ENCODE measurements around the gene OSBPL10. TPM values are rescaled to one million over a fixed set of nuclear protein-coding genes. Genes with fewer than 3 reads are reported as not detected.

The OSBPL10 gene
- total and polyA plus RNA-seq, 2 of the 8 experiments (the other 6 are each of a cell fraction or from before 2014, with no cell fraction given): 26.2 to 86.7 TPM

GRCh38 chr3:31800436-31800835, 180.6 kb downstream of the OSBPL10 start:
- no peak overlapping the region for H3K4me2 ChIP-seq (ENCODE audit: insufficient read depth in 1 of 2, low read depth in 2 of 2, low read length in 2 of 2)
- H3K27ac ChIP-seq (ENCODE audit: low read depth, low read length): no peak overlapping the region
- FAIRE-seq (no peak), DNase-seq (ENCODE audit: low read depth in 1 of 2, low spot score in 2 of 2) (no peak)
- no peak overlapping the region for H3K4me3 ChIP-seq (ENCODE audit: extremely low read depth in 1 of 4, insufficient read depth in 2 of 4, low read depth in 3 of 4, low read length in 4 of 4)
- H2BK120ac ChIP-seq (replicated peaks; ENCODE audit: low read depth, low read length): no peak overlapping the region
- H2AK5ac ChIP-seq (ENCODE audit: low read depth, low read length): no peak overlapping the region
- H2BK15ac ChIP-seq (ENCODE audit: low read length): no peak overlapping the region
- H3K4me1 ChIP-seq (replicated peaks in 1 of 4; ENCODE audit: control insufficient read depth in 3 of 4, insufficient read depth in 4 of 4, low read length in 3 of 4): peaks cover 0 to 3% (median 3%) of the 10 kb centered on the region in 4 experiments; a peak in 4 of 7 replicates
- no peak overlapping the region for H3K9ac ChIP-seq (replicated peaks in 1 of 4; ENCODE audit: extremely low read depth in 1 of 4, low read depth in 3 of 4, low read length in 3 of 4)
- H4K8ac ChIP-seq (ENCODE audit: extremely low read depth, insufficient read depth, low read length): no peak overlapping the region
- no peak overlapping the region for H3K4ac ChIP-seq (replicated peaks; ENCODE audit: insufficient read length, low read depth, low read length)
- H2BK12ac ChIP-seq (ENCODE audit: low read depth, low read length): no peak overlapping the region
- H3K18ac ChIP-seq (ENCODE audit: extremely low read depth, low read length): no peak overlapping the region
- no peak overlapping the region for H4K5ac ChIP-seq (ENCODE audit: insufficient read length, low read depth, low read length)
- no peaks in the 10 kb centered on the region; the same call in 1 of the 2 replicates for H3K79me1 ChIP-seq (ENCODE audit: low read depth, low read length)
- H3K23me2 ChIP-seq (ENCODE audit: low read depth, low read length): no peaks in the 10 kb centered on the region
- H3K14ac ChIP-seq (ENCODE audit: insufficient read length): no peak overlapping the region
- no peak overlapping the region for H2AFZ ChIP-seq (ENCODE audit: low read length)
- H4K91ac ChIP-seq (replicated peaks; ENCODE audit: insufficient read length, low read length): no peak overlapping the region
- TF ChIP-seq CBX8 (IDR thresholded peaks at IDR 0.05; ENCODE audit: borderline replicate concordance, low read depth, low read length) (no peak), CHD2 (IDR thresholded peaks at IDR 0.05; ENCODE audit: low read length) (no peak), CBX5 (IDR thresholded peaks at IDR 0.05; ENCODE audit: low read depth, low read length) (no peak), TBP (IDR thresholded peaks at IDR 0.05; ENCODE audit: low read depth, low read length) (no peak), KDM5A (IDR thresholded peaks at IDR 0.05; ENCODE audit: low read length) (no peak), POLR2A (IDR thresholded peaks at IDR 0.05; ENCODE audit: control extremely low read depth in 1 of 2, low read depth in 2 of 2, low read length in 2 of 2) (no peak), JUND (IDR thresholded peaks at IDR 0.05; ENCODE audit: low read length) (no peak), PHF8 (conservative IDR thresholded peaks at IDR 0.05; ENCODE audit: low read depth, low read length) (no peak), POU5F1 (IDR thresholded peaks at IDR 0.05; ENCODE audit: low read depth, low read length) (no peak), E2F6 (IDR thresholded peaks at IDR 0.05) (no peak), BRCA1 (IDR thresholded peaks at IDR 0.05; ENCODE audit: low read depth, low read length) (no peak), SRF (IDR thresholded peaks at IDR 0.05; ENCODE audit: low read depth, low read length) (no peak), EZH2 (IDR thresholded peaks at IDR 0.05; ENCODE audit: low read depth, low read length, severe bottlenecking) (no peak)
- peaks cover 0 to 38% of the 10 kb centered on the region in 2 experiments; a peak in 3 of 4 replicates for H3K79me2 ChIP-seq (ENCODE audit: control insufficient read depth in 1 of 2, insufficient read depth in 2 of 2, low read length in 2 of 2)
- H3K56ac ChIP-seq (replicated peaks; ENCODE audit: insufficient read length, low read depth, low read length): no peak overlapping the region
- no peak overlapping the region for H2BK5ac ChIP-seq (ENCODE audit: low read depth, low read length)
- H2BK20ac ChIP-seq (ENCODE audit: low read length): no peak overlapping the region
- H3K9me3 ChIP-seq (ENCODE audit: insufficient read depth in 2 of 2, low read depth in 1 of 2, low read length in 1 of 2): no peaks in the 10 kb centered on the region
- ChIA-PET CTCF (ENCODE audit: partially characterized antibody) (interaction anchor here (0.6 kb wide), 2 partner anchors 299 to 649 kb away, joined by 3 read pairs; no protein-coding TSS in a partner anchor), POLR2A (ENCODE audit: partially characterized antibody) (no interaction called here)
- peaks cover 0 to 2% of the 10 kb centered on the region in 2 experiments for H4K20me1 ChIP-seq (replicated peaks in 1 of 2; ENCODE audit: control insufficient read depth in 1 of 2, insufficient read depth in 2 of 2, low read length in 2 of 2)
- H3K36me3 ChIP-seq (ENCODE audit: control insufficient read depth in 2 of 4, insufficient read depth in 4 of 4, low read length in 3 of 4): peaks cover 0 to 2% (median 0%) of the 10 kb centered on the region in 4 experiments; a peak in 1 of 8 replicates
- H3K27me3 ChIP-seq (replicated peaks in 1 of 4; ENCODE audit: control insufficient read depth in 3 of 4, extremely low read depth in 1 of 4, insufficient read depth in 3 of 4, low read length in 3 of 4): no peaks in the 10 kb centered on the region
- 94% methylated on average over 4 of the region's 4 CpGs; no CpG with 5 or more reads in 1 of the 2 experiments for WGBS, 2 experiments (ENCODE audit: extremely low coverage in 1 of 2, insufficient coverage in 1 of 2, insufficient read length in 1 of 2, insufficient replicate concordance in 2 of 2, low coverage in 1 of 2, low lambda C conversion rate in 2 of 2, missing lambda C conversion rate in 1 of 2)
- H3K23ac ChIP-seq (ENCODE audit: insufficient read length): no peak overlapping the region
